H1 (cell line): ENCODE measurements around the gene TSC2. TPM values are rescaled to one million over a fixed set of nuclear protein-coding genes. Genes with fewer than 3 reads are reported as not detected.

Experiments used
- KDM4A ChIP-seq: IDR thresholded peaks from one replicate; pipeline ENCODE4 v1.7.1; 2012; ENCODE audit warnings: low read depth, mild to moderate bottlenecking, moderate library complexity, low read length, inconsistent platforms; ENCODE audit not compliant: severe bottlenecking
- NRF1 ChIP-seq: IDR thresholded peaks from 2 replicates; pipeline ENCODE4 v1.6.1; 2011; ENCODE audit warnings: mild to moderate bottlenecking, low read depth, low read length, improper control_type of control experiment
- POLR2A ChIP-seq, 2 experiments: IDR thresholded peaks; 1 replicate in 1 of 2; 2 replicates in 1 of 2; pipeline ENCODE4 v1.6.1; 2011; ENCODE audit warnings: low read depth in 2 of 2, low read length in 2 of 2, mild to moderate bottlenecking in 2 of 2; ENCODE audit errors: control extremely low read depth in 1 of 2
- RAD21 ChIP-seq, 2 experiments: IDR thresholded peaks in 1 of 2; conservative IDR thresholded peaks in 1 of 2; 2 replicates each; pipeline ENCODE4 v1.6.1; 2011; ENCODE audit warnings: low read depth in 2 of 2, low read length in 2 of 2, improper control_type of control experiment in 1 of 2, inconsistent platforms in 1 of 2, mild to moderate bottlenecking in 1 of 2, moderate library complexity in 1 of 2
- RBBP5 ChIP-seq: IDR thresholded peaks from 2 replicates; pipeline ENCODE4 v1.7.1; 2012; ENCODE audit warnings: low read depth, mild to moderate bottlenecking, inconsistent platforms, low read length, moderate library complexity, borderline replicate concordance
- SP1 ChIP-seq: IDR thresholded peaks from 2 replicates; pipeline ENCODE4 v1.6.1; 2011; ENCODE audit warnings: low read depth, low read length
- SP2 ChIP-seq: IDR thresholded peaks from 2 replicates; pipeline ENCODE4 v1.6.1; 2012; ENCODE audit warnings: mild to moderate bottlenecking, low read length, inconsistent platforms
- TAF7 ChIP-seq: optimal IDR thresholded peaks from 2 replicates; pipeline ENCODE3; 2011; ENCODE audit warnings: low read depth, mild to moderate bottlenecking, inconsistent platforms, low read length, moderate library complexity, borderline replicate concordance
- polyA plus RNA-seq, 7 experiments: library from polyadenylated mRNA; depleted of rRNA in 3 of 7; stranded (reverse) in 5 of 7; unstranded in 2 of 7; fragments of >200 nt in 5 of 7; fragments of 200-250 nt in 2 of 7; gene quantifications; 1 replicate in 5 of 7; 2 replicates in 1 of 7; 4 replicates in 1 of 7; pipeline versions ENCODE4 v1.2.1 to v1.2.3, GENCODE V29; 2011 to 2013; ENCODE audit warnings: missing spikeins in 2 of 7, mixed read lengths in 2 of 7
- total RNA-seq: library from RNA; stranded (reverse); fragmentation: NEBNext Ultra II Directional; extraction: Animal tissue kit (Norgen Biotek cat#: 25700); gene quantifications from 2 replicates; pipeline ENCODE4 v1.2.1, GENCODE V29; 2021
- TF ChIP-seq, protein P1 (sequence below): fragments of 300-600 bp; sonication (generic); IDR thresholded peaks from 2 replicates; pipeline ENCODE4 v1.7.1; 2012; ENCODE audit warnings: low read length, moderate library complexity, mild to moderate bottlenecking, inconsistent platforms; ENCODE audit not compliant: insufficient replicate concordance

Gene TSC2
- total and polyA plus RNA-seq, 2 of the 8 experiments (the other 6 are each of a cell fraction or from before 2014, with no cell fraction given), result 65.9 to 96.6 TPM

DNA sequence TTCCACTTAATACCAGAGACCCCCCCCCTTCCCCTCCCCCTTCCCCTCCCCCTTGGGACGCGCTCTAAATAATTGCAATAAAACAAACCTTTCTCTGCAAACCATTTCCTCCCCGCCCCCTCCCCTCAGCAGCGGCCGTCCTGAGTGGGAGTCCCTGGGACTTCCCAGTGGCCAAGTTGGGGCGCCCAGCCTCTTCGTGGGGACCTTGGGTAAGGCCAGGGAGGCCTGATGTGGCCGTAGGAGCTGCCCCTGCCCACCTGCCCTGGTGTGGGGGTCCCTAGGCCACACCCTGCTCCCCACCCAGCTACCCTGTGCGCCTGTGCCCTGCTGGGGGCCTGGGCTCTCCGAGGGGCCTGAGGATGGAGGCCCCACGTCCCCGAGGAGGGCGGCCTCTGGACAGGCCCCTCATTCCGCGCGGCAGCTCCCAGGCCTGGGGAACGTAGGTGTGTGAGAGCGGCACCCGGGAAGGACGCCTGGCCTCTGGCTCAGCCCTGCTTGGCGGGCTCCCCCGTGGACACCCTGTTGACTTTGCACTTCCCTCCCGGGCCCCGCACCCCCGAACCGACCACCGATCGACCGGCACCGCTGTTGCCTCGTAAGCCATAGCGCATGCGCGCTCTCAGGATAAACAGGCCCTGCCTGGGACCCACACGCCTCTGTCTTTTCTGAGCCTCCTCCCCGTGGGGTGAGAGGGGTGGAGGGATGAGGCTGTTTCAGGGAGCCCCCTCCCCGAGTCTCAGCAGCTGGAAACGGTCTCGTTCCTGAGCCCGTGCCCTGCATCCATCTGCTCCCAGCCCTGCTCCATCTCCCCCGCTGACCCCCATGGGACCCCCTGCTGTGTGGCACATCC lies 9.2 kb upstream of the TSC2 start (continued):
- TF ChIP-seq, protein P1, sequence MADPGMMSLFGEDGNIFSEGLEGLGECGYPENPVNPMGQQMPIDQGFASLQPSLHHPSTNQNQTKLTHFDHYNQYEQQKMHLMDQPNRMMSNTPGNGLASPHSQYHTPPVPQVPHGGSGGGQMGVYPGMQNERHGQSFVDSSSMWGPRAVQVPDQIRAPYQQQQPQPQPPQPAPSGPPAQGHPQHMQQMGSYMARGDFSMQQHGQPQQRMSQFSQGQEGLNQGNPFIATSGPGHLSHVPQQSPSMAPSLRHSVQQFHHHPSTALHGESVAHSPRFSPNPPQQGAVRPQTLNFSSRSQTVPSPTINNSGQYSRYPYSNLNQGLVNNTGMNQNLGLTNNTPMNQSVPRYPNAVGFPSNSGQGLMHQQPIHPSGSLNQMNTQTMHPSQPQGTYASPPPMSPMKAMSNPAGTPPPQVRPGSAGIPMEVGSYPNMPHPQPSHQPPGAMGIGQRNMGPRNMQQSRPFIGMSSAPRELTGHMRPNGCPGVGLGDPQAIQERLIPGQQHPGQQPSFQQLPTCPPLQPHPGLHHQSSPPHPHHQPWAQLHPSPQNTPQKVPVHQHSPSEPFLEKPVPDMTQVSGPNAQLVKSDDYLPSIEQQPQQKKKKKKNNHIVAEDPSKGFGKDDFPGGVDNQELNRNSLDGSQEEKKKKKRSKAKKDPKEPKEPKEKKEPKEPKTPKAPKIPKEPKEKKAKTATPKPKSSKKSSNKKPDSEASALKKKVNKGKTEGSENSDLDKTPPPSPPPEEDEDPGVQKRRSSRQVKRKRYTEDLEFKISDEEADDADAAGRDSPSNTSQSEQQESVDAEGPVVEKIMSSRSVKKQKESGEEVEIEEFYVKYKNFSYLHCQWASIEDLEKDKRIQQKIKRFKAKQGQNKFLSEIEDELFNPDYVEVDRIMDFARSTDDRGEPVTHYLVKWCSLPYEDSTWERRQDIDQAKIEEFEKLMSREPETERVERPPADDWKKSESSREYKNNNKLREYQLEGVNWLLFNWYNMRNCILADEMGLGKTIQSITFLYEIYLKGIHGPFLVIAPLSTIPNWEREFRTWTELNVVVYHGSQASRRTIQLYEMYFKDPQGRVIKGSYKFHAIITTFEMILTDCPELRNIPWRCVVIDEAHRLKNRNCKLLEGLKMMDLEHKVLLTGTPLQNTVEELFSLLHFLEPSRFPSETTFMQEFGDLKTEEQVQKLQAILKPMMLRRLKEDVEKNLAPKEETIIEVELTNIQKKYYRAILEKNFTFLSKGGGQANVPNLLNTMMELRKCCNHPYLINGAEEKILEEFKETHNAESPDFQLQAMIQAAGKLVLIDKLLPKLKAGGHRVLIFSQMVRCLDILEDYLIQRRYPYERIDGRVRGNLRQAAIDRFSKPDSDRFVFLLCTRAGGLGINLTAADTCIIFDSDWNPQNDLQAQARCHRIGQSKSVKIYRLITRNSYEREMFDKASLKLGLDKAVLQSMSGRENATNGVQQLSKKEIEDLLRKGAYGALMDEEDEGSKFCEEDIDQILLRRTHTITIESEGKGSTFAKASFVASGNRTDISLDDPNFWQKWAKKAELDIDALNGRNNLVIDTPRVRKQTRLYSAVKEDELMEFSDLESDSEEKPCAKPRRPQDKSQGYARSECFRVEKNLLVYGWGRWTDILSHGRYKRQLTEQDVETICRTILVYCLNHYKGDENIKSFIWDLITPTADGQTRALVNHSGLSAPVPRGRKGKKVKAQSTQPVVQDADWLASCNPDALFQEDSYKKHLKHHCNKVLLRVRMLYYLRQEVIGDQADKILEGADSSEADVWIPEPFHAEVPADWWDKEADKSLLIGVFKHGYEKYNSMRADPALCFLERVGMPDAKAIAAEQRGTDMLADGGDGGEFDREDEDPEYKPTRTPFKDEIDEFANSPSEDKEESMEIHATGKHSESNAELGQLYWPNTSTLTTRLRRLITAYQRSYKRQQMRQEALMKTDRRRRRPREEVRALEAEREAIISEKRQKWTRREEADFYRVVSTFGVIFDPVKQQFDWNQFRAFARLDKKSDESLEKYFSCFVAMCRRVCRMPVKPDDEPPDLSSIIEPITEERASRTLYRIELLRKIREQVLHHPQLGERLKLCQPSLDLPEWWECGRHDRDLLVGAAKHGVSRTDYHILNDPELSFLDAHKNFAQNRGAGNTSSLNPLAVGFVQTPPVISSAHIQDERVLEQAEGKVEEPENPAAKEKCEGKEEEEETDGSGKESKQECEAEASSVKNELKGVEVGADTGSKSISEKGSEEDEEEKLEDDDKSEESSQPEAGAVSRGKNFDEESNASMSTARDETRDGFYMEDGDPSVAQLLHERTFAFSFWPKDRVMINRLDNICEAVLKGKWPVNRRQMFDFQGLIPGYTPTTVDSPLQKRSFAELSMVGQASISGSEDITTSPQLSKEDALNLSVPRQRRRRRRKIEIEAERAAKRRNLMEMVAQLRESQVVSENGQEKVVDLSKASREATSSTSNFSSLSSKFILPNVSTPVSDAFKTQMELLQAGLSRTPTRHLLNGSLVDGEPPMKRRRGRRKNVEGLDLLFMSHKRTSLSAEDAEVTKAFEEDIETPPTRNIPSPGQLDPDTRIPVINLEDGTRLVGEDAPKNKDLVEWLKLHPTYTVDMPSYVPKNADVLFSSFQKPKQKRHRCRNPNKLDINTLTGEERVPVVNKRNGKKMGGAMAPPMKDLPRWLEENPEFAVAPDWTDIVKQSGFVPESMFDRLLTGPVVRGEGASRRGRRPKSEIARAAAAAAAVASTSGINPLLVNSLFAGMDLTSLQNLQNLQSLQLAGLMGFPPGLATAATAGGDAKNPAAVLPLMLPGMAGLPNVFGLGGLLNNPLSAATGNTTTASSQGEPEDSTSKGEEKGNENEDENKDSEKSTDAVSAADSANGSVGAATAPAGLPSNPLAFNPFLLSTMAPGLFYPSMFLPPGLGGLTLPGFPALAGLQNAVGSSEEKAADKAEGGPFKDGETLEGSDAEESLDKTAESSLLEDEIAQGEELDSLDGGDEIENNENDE, result no peak
- TF ChIP-seq RAD21 (IDR thresholded peaks at IDR 0.05 in 1 of 2, conservative IDR thresholded peaks at IDR 0.05 in 1 of 2; ENCODE audit: low read depth in 2 of 2, low read length in 2 of 2) (no peak), POLR2A (IDR thresholded peaks at IDR 0.05; ENCODE audit: control extremely low read depth in 1 of 2, low read depth in 2 of 2, low read length in 2 of 2) (no peak), KDM4A (no peak), SP2 (no peak), TAF7 (no peak), NRF1 (no peak), RBBP5 (no peak), SP1 (no peak)
